Ramos (cell line): Measurements from ENCODE around the gene NDOR1.

Experiments
- in situ Hi-C: fragments of 300-500 bp; cut with MboI; formaldehyde crosslinking; loops from one replicate; pipeline ENCODE4 v1.14.3; 2022; ENCODE audit warnings: low sequenced_read_pairs; ENCODE audit not compliant: unreplicated experiment

NDOR1 gene

GRCh38 chr9:137167277-137167746, 38.2 kb upstream of the NDOR1 start:
- in situ Hi-C loops = no loop called here

GRCh38 chr9:137167747-137168572, 37.5 kb upstream of the NDOR1 start:
- in situ Hi-C loops = no loop called here

DNA sequence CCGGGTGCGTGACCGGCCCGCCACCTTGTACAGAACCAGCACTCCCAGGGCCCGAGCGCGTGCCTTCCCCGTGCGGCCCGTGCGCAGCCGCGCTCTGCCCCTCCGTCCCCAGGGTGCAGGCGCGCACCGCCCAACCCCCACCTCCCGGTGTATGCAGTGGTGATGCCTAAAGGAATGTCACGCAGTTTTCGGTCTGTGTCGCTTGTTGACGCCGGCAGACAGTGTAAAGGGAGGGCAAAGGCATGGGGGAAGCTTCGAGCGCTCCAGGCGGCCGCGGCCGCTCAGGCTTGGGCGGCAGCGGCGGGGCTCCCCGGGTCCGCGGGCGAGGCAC, 37.0 kb upstream of the NDOR1 start:
- in situ Hi-C loops = no loop called here

GRCh38 chr9:137168904-137169856, 36.3 kb upstream of the NDOR1 start:
- in situ Hi-C loops = no loop called here

- in situ Hi-C loops = no loop called here
These were observed 35.6 kb upstream of the NDOR1 start, which contains the start of gene LRRC26 for GRCh38 chr9:137169896-137170358. LRRC26 (minus strand) TSS chr9:137170051; CDS start chr9:137169943, 108 bp downstream.

- in situ Hi-C loops = no loop called here
These were observed 34.9 kb upstream of the NDOR1 start for GRCh38 chr9:137170486-137171148.

DNA sequence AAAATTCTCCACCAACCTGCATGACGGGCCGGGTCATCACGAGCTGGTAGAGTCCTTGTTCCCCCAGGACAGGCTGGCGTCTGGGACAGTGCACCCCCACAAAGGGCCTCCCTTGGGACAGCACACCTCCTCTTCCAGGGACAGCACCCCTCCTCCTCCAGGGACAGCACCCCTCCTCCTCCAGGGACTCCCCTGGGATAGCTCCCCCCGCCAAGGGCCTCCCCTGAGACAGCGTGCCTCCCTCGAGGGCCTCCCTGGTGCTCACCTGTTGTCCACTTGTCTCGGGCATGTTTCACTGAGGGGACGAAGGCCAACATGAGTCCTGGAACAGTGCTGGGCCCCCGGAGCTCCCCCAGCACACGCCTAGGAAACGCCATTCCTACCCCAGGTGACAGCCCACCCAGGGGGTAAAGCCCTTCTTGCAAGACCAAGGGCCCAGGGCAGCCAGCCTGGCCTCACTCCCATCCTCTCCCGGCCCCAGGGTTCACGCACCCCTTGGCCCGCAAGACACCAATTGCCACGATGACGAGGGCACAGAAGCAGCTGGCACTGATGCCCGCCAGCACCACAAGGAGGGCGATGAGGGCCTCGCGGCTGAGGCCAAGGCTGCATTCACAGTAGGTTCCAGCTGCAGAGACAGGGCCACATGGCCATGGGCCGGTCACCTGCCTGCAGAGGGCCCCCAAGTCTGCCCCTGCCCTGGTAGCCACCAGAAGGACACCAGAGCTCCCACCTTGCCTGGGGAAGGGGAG, 34.2 kb upstream of the NDOR1 start:
- in situ Hi-C loops = no loop called here

- in situ Hi-C loops = no loop called here
These were observed 32.4 kb upstream of the NDOR1 start for GRCh38 chr9:137172901-137173795.

DNA sequence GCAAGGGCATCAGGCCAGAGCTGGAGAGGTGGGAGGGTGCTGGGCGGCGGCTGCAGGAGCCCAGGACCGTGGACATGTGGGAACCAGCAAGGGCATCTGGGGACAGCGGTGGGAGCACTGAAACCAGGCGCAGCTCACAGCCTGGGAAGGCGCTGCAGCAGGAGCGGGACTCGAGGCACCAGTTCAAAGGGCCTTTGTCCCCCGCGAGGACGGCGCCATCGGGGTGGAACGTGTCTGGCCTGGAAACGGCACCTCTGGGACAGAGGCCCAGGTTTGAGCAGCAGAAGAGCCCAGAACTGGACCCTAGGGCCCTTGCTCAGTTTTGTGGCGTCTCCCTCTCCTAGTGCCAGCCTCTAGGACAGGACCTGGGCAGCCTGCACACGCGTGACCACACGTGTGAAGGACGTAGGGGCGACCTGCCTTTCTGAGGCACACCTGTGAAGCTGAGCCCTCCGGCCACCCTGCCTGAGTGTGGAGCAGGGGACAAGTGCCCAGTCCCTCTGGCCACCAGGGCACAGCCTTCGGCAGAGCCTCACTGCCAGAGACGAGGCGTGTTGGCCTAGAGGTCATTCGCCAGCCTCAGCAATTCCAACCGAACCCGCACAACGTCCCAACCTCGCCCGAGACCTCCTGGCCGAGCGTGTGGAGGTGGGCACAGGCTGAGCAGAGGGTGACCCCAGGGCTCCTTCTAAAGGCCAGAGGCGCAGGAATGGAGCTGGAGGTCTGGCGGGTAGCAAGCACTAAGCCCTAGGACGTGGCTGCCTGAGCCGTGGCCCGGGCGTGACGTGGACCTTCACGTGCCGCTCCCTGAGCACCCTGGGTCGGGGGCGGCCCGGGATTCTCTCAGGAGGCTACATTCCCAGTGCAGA, 31.5 kb upstream of the NDOR1 start:
- in situ Hi-C loops = no loop called here

DNA sequence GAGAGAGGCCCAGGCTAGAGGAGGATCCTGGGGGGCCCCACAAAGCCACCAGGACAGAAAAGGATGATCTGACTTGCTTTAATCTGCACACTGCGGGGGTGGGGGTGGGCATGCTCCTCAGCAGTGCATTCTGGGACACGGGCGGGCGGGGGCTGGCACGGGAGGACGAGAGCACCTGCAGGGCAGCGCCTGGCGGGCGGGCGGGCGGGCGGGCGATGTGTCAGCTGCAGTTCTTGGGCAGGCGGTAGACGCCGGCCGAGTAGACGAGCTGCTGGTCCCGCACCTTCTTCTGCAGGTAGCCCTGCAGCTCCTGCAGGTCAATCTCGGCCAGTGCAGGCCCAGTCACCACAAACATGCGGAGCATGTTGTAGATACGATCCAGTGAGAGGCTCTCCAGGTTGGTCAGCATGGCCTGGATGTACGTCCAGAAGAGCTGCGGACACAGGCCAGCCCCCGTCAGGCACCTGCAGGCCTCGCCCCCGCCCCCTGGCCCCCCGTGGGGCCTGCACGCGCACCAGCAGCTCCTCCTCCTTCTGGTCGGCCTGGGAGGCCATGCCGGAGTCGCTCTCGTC, 30.7 kb upstream of the NDOR1 start:
- in situ Hi-C loops = no loop called here

DNA sequence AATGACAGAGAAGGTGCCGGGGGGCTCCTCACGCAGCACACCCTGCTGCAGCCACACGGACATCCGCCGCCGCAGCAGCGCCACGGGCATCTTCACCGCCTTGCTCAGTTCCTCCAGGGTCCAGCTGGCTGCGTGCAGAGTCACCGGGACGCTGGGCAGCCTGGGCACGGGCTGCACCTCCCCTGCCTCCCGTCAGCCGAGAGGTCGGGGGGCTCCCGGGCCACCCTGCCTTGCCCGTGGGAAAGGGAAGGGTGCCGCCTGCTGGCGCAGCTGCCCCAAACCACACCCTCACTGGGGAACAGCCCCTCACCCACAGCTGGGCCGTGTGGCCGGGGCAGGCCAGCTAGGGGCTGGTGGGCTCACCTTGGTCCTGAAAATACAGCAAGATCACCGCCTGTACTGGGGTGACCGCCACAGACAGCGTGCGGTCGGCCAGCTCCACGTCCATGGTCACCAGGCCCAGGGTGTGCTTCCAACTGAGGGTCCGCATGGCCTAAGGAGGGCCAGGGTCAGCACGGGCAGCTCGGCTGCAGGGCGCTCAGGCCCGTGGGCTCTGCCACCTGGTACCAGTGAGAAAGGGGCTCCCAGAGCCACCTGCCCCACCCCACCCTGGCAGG, 30.0 kb upstream of the NDOR1 start:
- in situ Hi-C loops = no loop called here

- in situ Hi-C loops = no loop called here
These were observed 29.0 kb upstream of the NDOR1 start for GRCh38 chr9:137176302-137177182.

DNA sequence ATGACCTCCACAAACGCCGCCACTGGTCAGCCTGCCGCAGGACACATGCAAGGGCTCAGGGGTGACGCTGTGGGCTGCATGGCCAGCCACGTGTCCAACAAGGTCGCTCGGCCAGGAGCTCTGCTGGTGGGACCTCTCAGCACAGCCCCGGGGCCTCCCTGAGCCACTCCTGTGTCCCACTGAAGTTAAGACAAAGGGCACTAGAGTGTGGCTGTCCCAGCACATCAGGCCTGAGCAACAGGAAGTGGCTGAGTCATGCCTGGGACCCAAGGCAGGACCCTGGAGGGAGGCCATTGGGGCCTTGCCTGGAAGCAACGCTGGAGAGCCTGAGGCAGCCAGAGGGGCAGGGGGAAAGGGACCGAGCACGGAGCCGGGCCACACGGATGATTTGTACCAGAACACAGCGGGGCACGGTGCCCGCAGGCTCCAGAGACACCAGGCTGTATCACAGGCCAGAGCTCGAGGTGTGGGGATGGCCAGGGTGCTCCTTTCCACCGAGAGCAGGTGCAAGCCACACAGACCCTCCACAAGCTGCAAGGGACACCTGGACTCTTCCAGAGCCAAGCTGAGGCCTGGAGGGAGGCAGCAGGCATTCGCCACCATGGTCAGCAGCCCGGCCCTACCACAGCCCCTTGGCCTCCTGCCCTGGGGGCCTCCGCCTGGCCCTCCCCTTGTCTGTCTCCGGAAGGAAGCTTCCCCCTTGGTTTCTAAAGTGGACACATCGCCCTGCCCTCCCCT, 27.1 kb upstream of the NDOR1 start:
- in situ Hi-C loops = no loop called here

GRCh38 chr9:137178939-137179630, 26.4 kb upstream of the NDOR1 start:
- in situ Hi-C loops = no loop called here

DNA sequence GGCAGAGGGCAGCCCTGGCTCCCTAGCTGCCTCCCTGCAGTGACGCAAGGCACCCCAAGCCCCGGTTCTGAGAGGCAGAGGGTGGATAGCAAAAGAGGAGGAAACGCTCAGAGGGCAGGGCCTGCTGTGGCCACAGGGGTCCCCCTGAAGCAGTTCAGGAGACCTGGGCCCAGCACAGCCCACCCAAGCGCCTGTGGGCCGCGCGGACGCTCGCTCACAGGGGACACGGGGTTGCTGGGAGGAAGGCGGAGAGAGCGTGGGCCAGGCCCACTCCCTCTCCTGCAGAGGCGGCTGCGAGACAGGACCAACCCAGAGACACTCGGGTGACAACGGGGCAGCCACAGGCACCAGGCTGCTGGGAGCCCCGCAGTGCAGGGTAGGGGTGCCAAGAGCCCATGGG, 25.7 kb upstream of the NDOR1 start:
- in situ Hi-C loops = no loop called here
